GM21825 (cell line): ENCODE results near the gene SAE1.

Experiments used
- ATAC-seq: cut with Tn5 transposase; IDR thresholded peaks from one replicate; pipeline ENCODE4 v1.9.1; 2021; ENCODE audit warnings: mild to moderate bottlenecking, moderate library complexity; ENCODE audit not compliant: unreplicated experiment

SAE1 gene

GRCh38 chr19:47157431-47158321 lies 27.0 kb downstream of the SAE1 start:
- no peak for ATAC-seq

GRCh38 chr19:47158367-47158791 lies 27.7 kb downstream of the SAE1 start:
- ATAC-seq = no peak

- ATAC-seq = no peak
Measured at GRCh38 chr19:47158879-47159503, 28.4 kb downstream of the SAE1 start.

DNA sequence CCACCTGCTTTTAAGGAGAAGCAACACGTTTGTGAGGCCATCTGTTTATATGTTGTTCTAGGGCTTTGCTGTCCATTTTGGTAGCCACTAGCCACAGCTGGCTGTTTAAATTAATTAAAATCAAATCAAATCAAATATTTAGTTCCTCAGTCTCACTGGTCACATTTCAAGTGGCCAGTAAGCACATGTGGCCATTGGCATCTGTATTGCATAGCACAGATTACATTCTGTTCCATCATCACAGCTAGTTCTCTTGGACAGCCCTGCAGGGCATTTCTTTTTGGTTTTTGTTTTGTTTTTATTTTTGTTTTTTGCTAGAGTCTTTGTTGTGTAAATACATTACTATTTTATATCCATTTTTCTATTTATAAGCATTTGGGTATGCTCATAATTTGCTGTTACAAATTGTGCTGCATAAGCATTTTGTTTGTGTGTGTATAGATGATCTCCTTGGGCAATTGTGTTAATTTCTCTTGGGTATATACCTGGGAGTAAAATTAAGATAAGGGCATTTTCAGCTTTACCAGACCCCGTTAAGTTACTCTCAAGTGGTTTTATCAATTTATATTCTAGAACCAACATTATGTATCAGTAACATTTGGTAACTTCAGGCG lies 31.3 kb downstream of the SAE1 start:
- ATAC-seq = no peak

DNA sequence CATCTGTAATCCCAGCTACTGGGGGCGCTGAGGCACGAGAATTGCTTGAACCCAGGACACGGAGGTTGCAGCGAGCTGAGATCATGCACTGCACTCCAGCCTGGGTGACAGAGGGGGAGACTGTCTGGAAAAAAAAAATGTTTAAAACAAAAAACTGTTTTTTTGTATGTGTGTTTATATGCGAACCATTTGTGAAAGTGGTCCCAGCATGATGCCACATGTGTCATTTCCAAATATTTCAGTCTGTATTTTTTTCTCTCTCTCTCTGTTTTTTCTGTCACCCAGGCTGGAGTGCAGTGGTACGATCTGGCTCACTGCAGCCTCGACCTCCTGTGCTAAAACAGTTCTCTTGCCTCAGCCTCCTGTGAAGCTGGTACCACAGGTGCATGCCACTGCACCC lies 37.4 kb downstream of the SAE1 start:
- ATAC-seq = no peak

DNA sequence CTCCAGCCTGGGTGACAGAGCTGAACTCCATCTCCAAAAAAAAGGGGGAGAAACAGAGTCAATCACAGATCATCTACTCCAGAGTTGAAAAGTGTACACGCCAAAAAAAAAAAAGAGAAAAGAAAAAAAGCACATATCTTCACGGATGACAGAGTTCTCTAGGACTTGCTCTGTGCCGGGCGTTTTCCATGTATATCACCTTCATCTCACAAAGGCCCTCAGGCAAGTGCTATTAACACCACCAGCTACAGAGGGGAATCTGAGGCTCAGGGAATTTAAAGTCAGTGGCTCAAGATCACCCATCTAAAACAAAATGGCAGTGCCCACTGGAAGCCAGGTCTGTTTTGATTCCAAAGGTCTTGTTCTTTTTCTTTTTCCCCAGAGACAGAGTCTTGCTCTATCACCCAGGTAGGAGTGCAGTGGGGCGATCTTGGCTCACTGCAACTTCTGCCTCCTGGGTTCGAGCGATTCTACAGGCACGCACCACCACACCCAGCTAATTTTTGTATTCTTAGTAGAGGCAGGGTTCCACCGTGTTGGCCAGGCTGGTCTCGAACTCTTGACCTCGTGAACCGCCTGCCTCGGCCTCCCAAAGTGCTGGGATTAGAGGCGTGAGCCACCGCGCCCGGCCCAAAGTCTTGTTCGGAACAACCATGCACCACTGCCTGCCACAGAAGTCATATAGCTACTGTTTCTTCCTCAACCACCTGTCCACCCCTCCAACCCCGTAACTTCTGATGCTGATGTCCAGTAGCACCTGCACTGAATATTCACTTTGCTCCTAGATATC lies 42.2 kb downstream of the SAE1 start:
- no peak for ATAC-seq

GRCh38 chr19:47176071-47176626 lies 45.5 kb downstream of the SAE1 start:
- no peak for ATAC-seq

- ATAC-seq = no peak
Measured at GRCh38 chr19:47176627-47177090, 46.0 kb downstream of the SAE1 start.

DNA sequence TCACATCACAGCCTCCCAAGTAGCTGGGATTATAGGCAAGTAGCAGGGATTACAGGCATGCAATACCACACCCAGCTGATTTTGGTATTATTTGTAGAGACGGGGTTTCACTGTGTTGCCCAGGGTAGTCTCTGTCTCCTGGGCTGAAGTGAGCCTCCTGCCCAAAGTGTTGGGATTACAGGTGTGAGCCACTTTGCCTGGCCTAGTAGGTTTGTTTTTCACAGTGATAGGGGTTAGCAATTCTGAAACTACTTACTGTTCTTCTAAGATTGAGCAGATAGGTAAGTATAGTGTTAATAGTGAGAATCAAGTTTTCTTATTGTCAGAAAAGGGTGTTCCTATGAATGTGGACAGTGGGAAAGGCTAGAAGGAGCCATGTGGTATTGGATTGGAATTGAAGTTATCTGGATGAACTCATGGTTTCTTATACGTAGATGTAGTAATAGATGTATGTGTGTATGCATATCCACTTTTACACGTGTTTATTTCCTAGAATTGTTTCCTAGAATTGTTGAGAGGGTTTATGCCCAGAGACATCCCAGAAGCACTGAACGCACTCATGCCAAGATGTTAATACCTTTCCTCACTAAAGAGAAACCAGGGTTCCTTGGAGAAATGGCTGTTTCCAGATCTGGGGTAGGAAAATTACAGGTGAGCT lies 49.1 kb downstream of the SAE1 start:
- no peak for ATAC-seq

DNA sequence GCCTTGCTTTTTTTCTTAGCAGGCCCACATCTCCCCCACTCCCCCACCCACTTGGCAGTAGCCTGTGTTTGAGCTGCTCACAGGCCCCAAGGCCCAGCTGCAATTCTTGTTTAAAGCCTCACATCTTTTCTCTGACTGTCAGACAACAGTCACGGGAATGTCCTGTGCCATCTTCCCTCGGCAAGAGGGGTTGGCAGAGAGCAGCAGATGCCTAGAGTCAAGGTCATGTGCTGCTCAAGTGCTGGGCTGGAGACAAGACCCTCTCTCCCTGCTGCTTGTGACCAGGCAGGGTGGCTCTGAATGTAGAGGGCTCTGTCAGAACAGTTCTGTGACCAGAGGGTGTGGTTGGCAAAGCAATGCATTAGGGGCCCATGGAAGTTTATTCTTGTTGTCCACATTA lies 53.0 kb downstream of the SAE1 start:
- no peak for ATAC-seq

- ATAC-seq = peak; percentile 83
Measured at GRCh38 chr19:47186446-47187334, 56.1 kb downstream of the SAE1 start.

GRCh38 chr19:47187335-47187655 lies 56.7 kb downstream of the SAE1 start:
- ATAC-seq = no peak

DNA sequence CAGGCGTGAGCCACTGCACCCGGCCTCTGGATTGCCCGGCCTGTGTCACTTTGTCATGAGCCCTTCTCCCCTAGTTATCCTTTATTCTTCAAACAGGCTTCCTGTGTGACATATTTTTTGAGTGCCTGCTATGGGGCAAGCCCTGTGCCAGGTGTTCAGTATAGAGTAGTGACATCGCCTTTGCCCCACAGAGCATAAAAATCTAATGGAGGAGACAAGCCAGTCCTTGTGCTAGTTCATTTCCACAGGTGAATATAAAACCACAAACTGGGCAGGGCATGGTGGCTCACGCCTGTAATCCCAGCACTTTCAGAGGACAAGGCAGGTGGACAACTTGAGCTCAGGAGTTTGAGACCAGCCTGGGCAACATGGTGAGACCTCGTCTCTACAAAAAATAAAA lies 57.2 kb downstream of the SAE1 start:
- ATAC-seq = no peak

- no peak for ATAC-seq
Measured at GRCh38 chr19:47188507-47189033, 57.9 kb downstream of the SAE1 start.

GRCh38 chr19:47190167-47190727 lies 59.6 kb downstream of the SAE1 start:
- no peak for ATAC-seq

DNA sequence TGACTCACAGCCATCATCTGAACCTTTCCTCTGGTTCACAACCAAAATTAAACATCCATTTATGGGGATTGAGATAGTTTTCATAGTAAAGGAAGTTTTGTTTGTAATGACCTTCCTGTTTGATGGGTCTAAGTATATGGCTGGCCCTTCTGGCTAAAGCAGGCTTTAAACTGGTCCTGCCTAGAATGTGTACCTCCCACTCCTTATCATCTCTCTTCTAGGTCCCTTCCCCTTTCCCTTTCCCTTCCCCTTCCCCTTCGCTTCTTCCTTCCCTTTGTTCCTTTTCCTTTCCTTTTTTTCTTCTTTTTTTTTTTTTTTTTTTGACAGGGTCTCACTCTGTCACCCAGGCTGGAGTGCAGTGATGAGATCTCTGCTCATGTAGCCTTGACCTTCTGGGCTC lies 64.8 kb downstream of the SAE1 start:
- no peak for ATAC-seq

DNA sequence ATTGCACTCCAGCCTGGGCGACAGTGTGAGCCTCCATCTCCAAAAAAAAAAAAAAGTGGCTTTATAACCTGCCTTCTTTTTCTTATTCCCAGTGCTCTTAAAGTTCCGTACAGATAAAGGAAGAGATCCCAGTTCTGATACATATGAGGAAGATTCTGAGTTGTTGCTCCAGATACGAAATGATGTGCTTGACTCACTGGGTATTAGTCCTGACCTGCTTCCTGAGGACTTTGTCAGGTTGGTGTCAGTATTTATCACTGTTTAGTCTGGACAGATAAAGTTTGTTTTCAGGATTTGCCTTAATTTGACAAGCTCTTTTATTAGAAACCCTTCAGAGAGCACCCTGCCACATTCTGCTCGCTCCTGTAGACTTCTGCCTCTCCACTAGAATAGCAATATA lies 66.5 kb downstream of the SAE1 start:
- ATAC-seq = no peak

DNA sequence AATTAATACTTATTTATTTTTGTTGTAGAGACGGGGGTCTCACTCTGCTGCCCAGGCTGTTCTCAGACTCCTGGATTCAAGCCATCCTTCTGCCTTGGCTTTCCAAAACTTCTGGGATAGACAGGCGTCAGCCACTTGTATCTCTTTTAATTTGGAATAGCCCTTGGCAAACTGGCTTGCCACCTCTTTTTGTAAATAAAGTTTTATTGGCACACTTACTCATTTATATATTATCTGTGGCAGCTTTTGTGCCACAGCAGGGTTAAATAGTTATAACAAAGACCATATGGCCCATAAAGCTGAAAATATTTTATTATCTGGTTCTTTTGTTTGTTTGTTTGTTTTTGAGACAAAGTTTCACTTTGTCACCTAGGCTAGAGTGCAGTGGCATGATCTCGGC lies 69.9 kb downstream of the SAE1 start:
- no peak for ATAC-seq

- no peak for ATAC-seq
Measured at GRCh38 chr19:47203254-47203653, 72.6 kb downstream of the SAE1 start.
